K562 (cell line): ENCODE data around the gene RAB26. TPM values are rescaled to one million over a fixed set of nuclear protein-coding genes. Genes with fewer than 3 reads are reported as not detected.
"Not testable (repeated sequence)": the region's sequence is repeated elsewhere in the genome, so short reads cannot be mapped to it uniquely, and the experiment has no call there.

Source experiments
- ATAC-seq: fragments of 200-7000 bp; cut with Tn5 transposase; 3 replicates; pipeline ENCODE4 v1.9.1; 2020; ENCODE audit warnings: moderate library complexity
- BruUV-seq: library from RNA; stranded (reverse); fragments of 400-500 nt; replicated peaks from 2 replicates; lab custom pipeline; 2021; lab: Mats Ljungman, UMichigan
- CTCF ChIA-PET: fragments of 300-600 bp; formaldehyde crosslinking; extraction: SDS; loops from one replicate; lab custom pipeline; 2021; ENCODE audit warnings: low intra/inter-chr PET ratio; lab: Yijun Ruan, JAX
- POLR2A ChIA-PET: fragments of 300-600, 350-650 bp; sonication (Branson Sonifier 250); formaldehyde crosslinking; extraction: SDS; loops from one replicate; lab custom pipeline; 2021; ENCODE audit warnings: antibody characterized with exemption, inconsistent platforms; lab: Yijun Ruan, JAX
- DNase-seq, 4 experiments: peaks; one replicate each; pipeline versions ENCODE4 v3.0.0 to v3.0.0-alpha.2; 2011 to 2018; ENCODE audit warnings: low spot score in 3 of 4, mixed read lengths in 3 of 4; ENCODE audit errors: extremely low read depth in 1 of 4
- FAIRE-seq: peaks from 2 replicates; lab custom pipeline; 2011; peaks lifted over from hg19 to GRCh38; lab: Jason Lieb, UNC
- H2AFZ ChIP-seq: 2 replicates; pipeline ENCODE4 v1.6.0; 2011; ENCODE audit warnings: low read depth, low read length, control low read depth, inconsistent platforms
- H3K27ac ChIP-seq: fragments of 200-600 bp; 3 replicates; pipeline ENCODE4 v1.8.0; 2011; ENCODE audit warnings: low read depth, mild to moderate bottlenecking, control low read depth, inconsistent platforms, low read length, moderate library complexity, mixed read lengths; ENCODE audit errors: extremely low read depth
- H3K27me3 ChIP-seq, 2 experiments: fragments of 300-600 bp in 1 of 2; 2 replicates in 1 of 2; 3 replicates in 1 of 2; pipeline versions ENCODE4 v1.6.0 to v1.8.0; 2011; ENCODE audit warnings: inconsistent platforms in 2 of 2, low read length in 2 of 2, mild to moderate bottlenecking in 1 of 2, mixed read lengths in 1 of 2, moderate library complexity in 1 of 2; ENCODE audit not compliant: control insufficient read depth in 2 of 2, insufficient read depth in 2 of 2
- H3K36me3 ChIP-seq: fragments of 300-600 bp; 3 replicates; pipeline ENCODE4 v1.8.0; 2011; ENCODE audit warnings: mild to moderate bottlenecking, low read length, inconsistent platforms; ENCODE audit not compliant: control insufficient read depth, insufficient read depth
- H3K4me1 ChIP-seq, 2 experiments: fragments of 200-600 bp in 1 of 2; replicated peaks in 1 of 2; 2 replicates in 1 of 2; 3 replicates in 1 of 2; pipeline versions ENCODE4 v1.5.1 to v1.8.0; 2011; ENCODE audit warnings: inconsistent platforms in 2 of 2, low read length in 2 of 2, mild to moderate bottlenecking in 1 of 2, mixed read lengths in 1 of 2, moderate library complexity in 1 of 2; ENCODE audit not compliant: control insufficient read depth in 2 of 2, insufficient read depth in 2 of 2
- H3K4me2 ChIP-seq: 2 replicates; pipeline ENCODE4 v1.6.1; 2011; ENCODE audit warnings: low read length, control low read depth, inconsistent platforms, mixed read lengths; ENCODE audit not compliant: insufficient read depth
- H3K4me3 ChIP-seq: fragments of 200-600 bp; sonication (generic), shearing (Covaris generic); 2 replicates; pipeline ENCODE4 v1.5.1; 2016; ENCODE audit warnings: control low read depth, inconsistent platforms
- H3K79me2 ChIP-seq: fragments of 200-600 bp; 3 replicates; pipeline ENCODE4 v1.8.0; 2011; ENCODE audit warnings: low read length, inconsistent platforms; ENCODE audit not compliant: control insufficient read depth, insufficient read depth
- H3K9ac ChIP-seq, 2 experiments: 2 replicates each; pipeline versions ENCODE4 v1.6.0 to v1.6.1; 2011; ENCODE audit warnings: low read depth in 2 of 2, low read length in 2 of 2, control low read depth in 1 of 2, inconsistent platforms in 1 of 2, mild to moderate bottlenecking in 1 of 2, mixed read lengths in 1 of 2; ENCODE audit not compliant: insufficient read depth in 1 of 2
- H3K9me1 ChIP-seq: one replicate; pipeline ENCODE4 v1.6.0; 2011; ENCODE audit warnings: inconsistent platforms, mild to moderate bottlenecking, low read length, moderate library complexity; ENCODE audit not compliant: control insufficient read depth, insufficient read depth
- H3K9me3 ChIP-seq: replicated peaks from 2 replicates; pipeline ENCODE4 v1.5.1; 2011; ENCODE audit warnings: low read depth, low read length, inconsistent platforms; ENCODE audit not compliant: control insufficient read depth, insufficient read depth
- H4K20me1 ChIP-seq: replicated peaks from 2 replicates; pipeline ENCODE4 v1.6.1; 2011; ENCODE audit warnings: low read length, inconsistent platforms, mixed read lengths; ENCODE audit not compliant: control insufficient read depth, insufficient read depth
- WGBS: fragments of 100-300 bp; shearing (Covaris generic); methylation state at CpG from one replicate; pipeline ENCODE4 v1.1.6; 2016; ENCODE audit warnings: low coverage, mixed read lengths; ENCODE audit not compliant: insufficient coverage; ENCODE audit errors: missing lambda C conversion rate; 5-methylcytosine and 5-hydroxymethylcytosine counted together
- in situ Hi-C: fragments of 300-500 bp; cut with MboI; formaldehyde crosslinking; loops from 4 replicates; pipeline ENCODE4 v1.15.0; 2018; ENCODE audit warnings: inconsistent platforms, mixed read lengths
- intact Hi-C: fragments of 100-400 bp; cut with micrococcal nuclease; formaldehyde crosslinking; loops from 2 replicates; pipeline ENCODE4 v1.14.2; 2022
- polyA plus RNA-seq, 8 experiments: library from polyadenylated mRNA; depleted of rRNA in 4 of 8; stranded (reverse) in 5 of 8; unstranded in 3 of 8; fragments of >200 nt; fragmentation: Nextera tagmentation in 2 of 8; fragmentation: Illumina TruSeq in 1 of 8; extraction: Ambion mirVana in 2 of 8; extraction: Trizol in 1 of 8; gene quantifications; 2 replicates each; pipeline versions ENCODE4 v1.2.1 to v1.2.3, GENCODE V29; 2011 to 2014; ENCODE audit warnings: inconsistent platforms in 1 of 8, missing spikeins in 1 of 8
- total RNA-seq, 7 experiments: library from RNA; depleted of rRNA in 6 of 7; stranded (reverse); fragments of >200 nt in 6 of 7; fragmentation: Illumina TruSeq in 2 of 7; extraction: Trizol in 2 of 7; gene quantifications; 2 replicates each; pipeline versions ENCODE4 v1.2.1 to v1.2.3, GENCODE V29; 2011 to 2021; ENCODE audit warnings: low replicate concordance in 1 of 7

Gene RAB26
- total and polyA plus RNA-seq, 9 of the 15 experiments (the other 6 are each of a cell fraction or from before 2014, with no cell fraction given) = 0.25 to 6.1 (median 2.1) TPM

GRCh38 chr16:2105291-2105690 lies 43.1 kb upstream of the RAB26 start:
- H2AFZ ChIP-seq, H3K79me2 ChIP-seq, FAIRE-seq, H3K4me3 ChIP-seq, H3K9ac ChIP-seq, ATAC-seq, H3K4me1 ChIP-seq, H3K27ac ChIP-seq, CTCF ChIA-PET, H3K9me1 ChIP-seq, BruUV-seq, H3K27me3 ChIP-seq, H3K9me3 ChIP-seq, in situ Hi-C loops, H3K4me2 ChIP-seq, H4K20me1 ChIP-seq, intact Hi-C loops, DNase-seq: not testable (repeated sequence)
- peaks cover 17% of the 10 kb centered on the region; the same call in 1 of the 3 replicates for H3K36me3 ChIP-seq
- 98% methylated on average over 8 of the region's 21 CpGs for WGBS
- POLR2A ChIA-PET = interaction anchor here (0.5 kb wide), 1 partner anchor 34 kb away, joined by 3 read pairs; no protein-coding TSS in a partner anchor

DNA sequence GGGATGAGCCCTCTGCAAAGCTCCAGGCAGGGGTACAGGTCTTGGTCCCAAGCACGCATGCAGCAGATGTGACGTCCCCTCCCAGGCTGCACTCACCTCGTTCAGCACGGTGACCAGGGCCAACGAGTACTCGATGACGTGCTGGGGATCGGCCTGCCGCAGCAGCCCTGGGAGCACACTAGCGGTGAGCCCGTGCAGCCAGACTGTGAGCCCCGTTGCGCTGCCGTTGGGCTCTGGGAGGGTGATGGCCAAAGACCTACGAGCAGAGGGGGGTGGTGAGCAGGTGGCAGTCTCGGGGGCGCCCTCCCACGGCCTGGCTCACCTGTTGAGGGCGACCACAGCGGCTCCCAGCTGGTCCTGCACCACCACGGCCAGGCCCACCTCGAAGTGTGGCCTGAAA lies 42.7 kb upstream of the RAB26 start:
- CTCF ChIA-PET, H3K27ac ChIP-seq, BruUV-seq, H3K4me3 ChIP-seq, ATAC-seq, H2AFZ ChIP-seq, in situ Hi-C loops, FAIRE-seq, H3K79me2 ChIP-seq, H3K27me3 ChIP-seq, H3K4me1 ChIP-seq, intact Hi-C loops, H4K20me1 ChIP-seq, DNase-seq, H3K9me3 ChIP-seq, H3K9me1 ChIP-seq, H3K9ac ChIP-seq, H3K4me2 ChIP-seq: not testable (repeated sequence)
- H3K36me3 ChIP-seq = peaks cover 18% of the 10 kb centered on the region; the same call in 1 of the 3 replicates
- POLR2A ChIA-PET = interaction anchor here (0.5 kb wide), 1 partner anchor 34 kb away, joined by 3 read pairs; no protein-coding TSS in a partner anchor
- WGBS = 93% methylated on average over 12 of the region's 22 CpGs
